Body of pancreas (tissue), 4 donors: ENCODE results near the gene MET. TPM values are rescaled to one million over a fixed set of nuclear protein-coding genes. Genes with fewer than 3 reads are reported as not detected.

Source experiments
- ATAC-seq: fragments of 150-250 bp; one replicate; pipeline ENCODE4 v1.9.1; 2016
- DNase-seq, 4 donors: peaks; one replicate each; pipeline ENCODE4 v3.0.0-alpha.2; 2019
- H3K27ac ChIP-seq, 4 donors: fragments of 200-600 bp; sonication (generic); 1 replicate in 3 of 4; 2 replicates in 1 of 4; pipeline versions ENCODE4 v1.5.1 to v1.6.1; 2016 to 2019; ENCODE audit warnings: mild to moderate bottlenecking in 1 of 4, mixed read lengths in 1 of 4, moderate library complexity in 1 of 4
- H3K27me3 ChIP-seq, 2 donors: fragments of 200-600 bp; sonication (generic); one replicate each; pipeline ENCODE4 v1.6.0; 2016; ENCODE audit warnings: mild to moderate bottlenecking in 1 of 2
- H3K36me3 ChIP-seq, 2 donors: fragments of 200-600 bp; sonication (generic); replicated peaks in 1 of 2; 2 replicates each; pipeline ENCODE4 v1.5.1; 2016; ENCODE audit warnings: low read depth in 2 of 2; ENCODE audit not compliant: insufficient read depth in 1 of 2
- H3K4me1 ChIP-seq: fragments of 200-600 bp; sonication (generic); one replicate; pipeline ENCODE4 v1.6.0; 2016
- H3K4me3 ChIP-seq, 2 donors: fragments of 200-600 bp; sonication (generic); 1 replicate in 1 of 2; 2 replicates in 1 of 2; pipeline ENCODE4 v1.5.1; 2016 to 2019
- H3K9me3 ChIP-seq, 3 donors: fragments of 200-600 bp; sonication (generic); 1 replicate in 2 of 3; 2 replicates in 1 of 3; pipeline ENCODE4 v1.5.1; 2016
- CTCF ChIP-seq, 7 experiments: fragments of 450-650 bp in 4 of 7; fragments of 200-600 bp in 3 of 7; sonication (generic) in 3 of 7; IDR thresholded peaks; one replicate each; pipeline ENCODE4 v1.5.1; 2016 to 2019; ENCODE audit warnings: antibody characterized with exemption in 7 of 7
- POLR2A ChIP-seq, 3 donors: fragments of 450-650 bp; IDR thresholded peaks; one replicate each; pipeline ENCODE4 v1.6.1; 2016; ENCODE audit warnings: antibody characterized with exemption in 3 of 3, mild to moderate bottlenecking in 2 of 3
- WGBS, 2 donors: methylation state at CpG; one replicate each; pipeline ENCODE4 v1.1.5; 2017; 5-methylcytosine and 5-hydroxymethylcytosine counted together
- intact Hi-C: fragments of 100-400 bp; cut with DNase I; formaldehyde crosslinking; loops from one replicate; pipeline ENCODE4 v1.15.1; 2023
- total RNA-seq, 2 donors: library from RNA; depleted of rRNA; stranded (reverse); fragments of >200 nt; gene quantifications; one replicate each; pipeline ENCODE4 v1.1.0, GENCODE V29; 2016

MET gene
- total RNA-seq, 2 donors from 2014 or later, result 21.3 to 23.7 TPM

GRCh38 chr7:116705419-116705818 lies 33.4 kb downstream of the MET start:
- no peak for ATAC-seq
- peaks cover 22% of the 10 kb centered on the region for H3K4me1 ChIP-seq
- TF ChIP-seq CTCF (IDR thresholded peaks at IDR 0.05) (no peak), POLR2A (IDR thresholded peaks at IDR 0.05) (no peak)
- no peak overlapping the region for H3K27ac ChIP-seq
- H3K9me3 ChIP-seq, result no peaks in the 10 kb centered on the region
- H3K27me3 ChIP-seq, result no peaks in the 10 kb centered on the region
- no peak for DNase-seq
- no peak overlapping the region for H3K4me3 ChIP-seq
- intact Hi-C loops, result no loop called here
- H3K36me3 ChIP-seq, result no peaks in the 10 kb centered on the region

GRCh38 chr7:116706668-116707126 lies 34.7 kb downstream of the MET start:
- no peaks in the 10 kb centered on the region for H3K36me3 ChIP-seq
- peaks cover 35% of the 10 kb centered on the region for H3K4me1 ChIP-seq
- WGBS, 2 donors, result 70 to 76% methylated on average over 3 of the region's 3 CpGs
- TF ChIP-seq POLR2A (IDR thresholded peaks at IDR 0.05) (no peak), CTCF (IDR thresholded peaks at IDR 0.05) (no peak)
- ATAC-seq, result no peak
- H3K27ac ChIP-seq, result no peak overlapping the region
- H3K4me3 ChIP-seq, result no peak overlapping the region
- intact Hi-C loops, result no loop called here
- H3K9me3 ChIP-seq, result no peaks in the 10 kb centered on the region
- DNase-seq, result no peak
- no peaks in the 10 kb centered on the region for H3K27me3 ChIP-seq

- no peak overlapping the region for H3K27ac ChIP-seq
- no peak for DNase-seq
These were observed 35.3 kb downstream of the MET start for GRCh38 chr7:116707289-116707688.

GRCh38 chr7:116708248-116708647 lies 36.3 kb downstream of the MET start:
- intact Hi-C loops, result no loop called here
- Histone ChIP-seq H3K27me3 (no peaks in the 10 kb centered on the region), H3K4me1 (peaks cover 40% of the 10 kb centered on the region), H3K36me3 (no peaks in the 10 kb centered on the region), H3K27ac (no peak overlapping the region), H3K4me3 (no peak overlapping the region), H3K9me3 (no peaks in the 10 kb centered on the region)
- DNase-seq, result no peak
- no peak for ATAC-seq
- WGBS, 2 donors, result 83 to 85% methylated on average over 1 of the region's 1 CpG
- TF ChIP-seq POLR2A (IDR thresholded peaks at IDR 0.05), result no peak
- no peak for TF ChIP-seq CTCF (IDR thresholded peaks at IDR 0.05)

More at GRCh38 chr7:116707289-116707688, 35.3 kb downstream of the MET start:
- ATAC-seq, result no peak
- Histone ChIP-seq H3K4me1 (peaks cover 40% of the 10 kb centered on the region), H3K36me3 (no peaks in the 10 kb centered on the region), H3K4me3 (no peak overlapping the region), H3K27me3 (no peaks in the 10 kb centered on the region), H3K9me3 (no peaks in the 10 kb centered on the region)
- no peak for TF ChIP-seq POLR2A (IDR thresholded peaks at IDR 0.05)
- TF ChIP-seq CTCF (IDR thresholded peaks at IDR 0.05), result no peak
- 79 to 83% methylated on average over 3 of the region's 3 CpGs for WGBS, 2 donors
- intact Hi-C loops, result no loop called here

- no peak for ATAC-seq
- Histone ChIP-seq H3K4me3 (no peak overlapping the region), H3K27me3 (no peaks in the 10 kb centered on the region), H3K27ac (peak overlapping the region in 3 of 4 donors; percentile 32 to 84 (median 74)), H3K9me3 (no peaks in the 10 kb centered on the region), H3K4me1 (peaks cover 40% of the 10 kb centered on the region), H3K36me3 (no peaks in the 10 kb centered on the region)
- no peak for DNase-seq
- 83 to 95% methylated on average over 1 of the region's 1 CpG for WGBS, 2 donors
- intact Hi-C loops, result no loop called here
- TF ChIP-seq CTCF (IDR thresholded peaks at IDR 0.05) (no peak), POLR2A (IDR thresholded peaks at IDR 0.05) (no peak)
These were observed 36.9 kb downstream of the MET start for GRCh38 chr7:116708861-116709260.
